Upper lobe of left lung (tissue), 6 donors: ENCODE results near the gene SCAI. TPM values are rescaled to one million over a fixed set of nuclear protein-coding genes. Genes with fewer than 3 reads are reported as not detected.

Experiments used
- ATAC-seq, 2 donors: fragments of 200-7000 bp; cut with Tn5 transposase; one replicate each; pipeline ENCODE4 v1.9.1; 2022; ENCODE audit warnings: mild to moderate bottlenecking in 2 of 2, moderate library complexity in 2 of 2; ENCODE audit not compliant: low FRiP score in 2 of 2
- DNase-seq, 2 donors: peaks; one replicate each; pipeline ENCODE4 v3.0.0-alpha.2; 2019 to 2020
- H3K27ac ChIP-seq, 4 donors: fragments of 200-600 bp; sonication (generic); one replicate each; pipeline ENCODE4 v1.5.1; 2016 to 2019
- H3K27me3 ChIP-seq, 4 donors: fragments of 200-600 bp; sonication (generic); one replicate each; pipeline ENCODE4 v1.5.1; 2017 to 2019
- H3K36me3 ChIP-seq, 4 donors: fragments of 200-600 bp; sonication (generic); one replicate each; pipeline ENCODE4 v1.5.1; 2016 to 2019
- H3K4me1 ChIP-seq, 4 donors: fragments of 200-600 bp; sonication (generic); one replicate each; pipeline ENCODE4 v1.5.1; 2018 to 2019
- H3K4me3 ChIP-seq, 4 donors: fragments of 200-600 bp; sonication (generic); one replicate each; pipeline ENCODE4 v1.5.1; 2017 to 2019; ENCODE audit warnings: mild to moderate bottlenecking in 2 of 4, moderate library complexity in 1 of 4
- H3K9me3 ChIP-seq, 4 donors: fragments of 200-600 bp; sonication (generic); one replicate each; pipeline ENCODE4 v1.5.1; 2018 to 2019
- CTCF ChIP-seq, 6 experiments: fragments of 450-650 bp in 4 of 6; fragments of 200-600 bp in 2 of 6; sonication (generic) in 2 of 6; IDR thresholded peaks; one replicate each; pipeline ENCODE4 v1.5.1; 2016 to 2019; ENCODE audit warnings: antibody characterized with exemption in 6 of 6
- EP300 ChIP-seq, 4 donors: sonication (generic); formaldehyde crosslinking; IDR thresholded peaks; one replicate each; pipeline ENCODE4 v1.5.1; 2017; ENCODE audit warnings: antibody characterized with exemption in 4 of 4, control low read depth in 2 of 4
- POLR2A ChIP-seq, 4 donors: fragments of 450-650 bp; IDR thresholded peaks; one replicate each; pipeline ENCODE4 v1.5.1; 2016 to 2017; ENCODE audit warnings: antibody characterized with exemption in 4 of 4, mild to moderate bottlenecking in 2 of 4
- POLR2AphosphoS5 ChIP-seq, 2 donors: sonication (generic); formaldehyde crosslinking; IDR thresholded peaks; one replicate each; pipeline ENCODE4 v1.5.1; 2017; ENCODE audit warnings: antibody characterized with exemption in 2 of 2
- WGBS, 2 donors: methylation state at CpG; one replicate each; pipeline ENCODE4 v1.1.5; 2017 to 2018; 5-methylcytosine and 5-hydroxymethylcytosine counted together
- total RNA-seq, 6 donors: library from RNA; depleted of rRNA in 4 of 6; stranded (reverse); fragments of >200 nt in 4 of 6; gene quantifications; one replicate each; pipeline versions ENCODE4 v1.1.0 to v1.2.1, GENCODE V29; 2016 to 2021
- donor health status: DM: no; HTN: no; CAD: no; lungs with moderate emphysema.
- donor health status: DM: no; HTN: yes; CAD: no; lungs with severe emphysema.

Gene SCAI
- total RNA-seq, 6 donors from 2014 or later: 12.9 to 77.5 (median 23.4) TPM

- Histone ChIP-seq H3K9me3 (no peaks in the 10 kb centered on the region), H3K27me3 (no peaks in the 10 kb centered on the region), H3K4me1 (no peaks in the 10 kb centered on the region), H3K4me3 (no peak overlapping the region), H3K36me3 (no peaks in the 10 kb centered on the region), H3K27ac (no peak overlapping the region)
- no peak for ATAC-seq
- 63 to 81% methylated on average over 3 of the region's 3 CpGs for WGBS, 2 donors
- DNase-seq: peak in 1 of 2 donors; percentile 63
- no peak for TF ChIP-seq CTCF (IDR thresholded peaks at IDR 0.05)
Measured at GRCh38 chr9:125099816-125100215, 43.5 kb downstream of the SCAI start.

GRCh38 chr9:125095821-125096443 lies 47.4 kb downstream of the SCAI start:
- Histone ChIP-seq H3K9me3 (no peaks in the 10 kb centered on the region), H3K27ac (no peak overlapping the region), H3K36me3 (no peaks in the 10 kb centered on the region), H3K27me3 (no peaks in the 10 kb centered on the region), H3K4me1 (no peaks in the 10 kb centered on the region), H3K4me3 (no peak overlapping the region)
- ATAC-seq: no peak
- no peak for TF ChIP-seq POLR2A (IDR thresholded peaks at IDR 0.05)
- TF ChIP-seq CTCF (IDR thresholded peaks at IDR 0.05): no peak
- TF ChIP-seq EP300 (IDR thresholded peaks at IDR 0.05): no peak
- TF ChIP-seq POLR2AphosphoS5 (IDR thresholded peaks at IDR 0.05): no peak
- 97 to 100% methylated on average over 2 of the region's 2 CpGs for WGBS, 2 donors
- no peak for DNase-seq

- TF ChIP-seq CTCF (IDR thresholded peaks at IDR 0.05): no peak
- no peak for TF ChIP-seq POLR2AphosphoS5 (IDR thresholded peaks at IDR 0.05)
- no peak for TF ChIP-seq EP300 (IDR thresholded peaks at IDR 0.05)
- TF ChIP-seq POLR2A (IDR thresholded peaks at IDR 0.05): no peak
- no peak for DNase-seq
- 88 to 93% methylated on average over 3 of the region's 3 CpGs for whole genome bisulfite sequencing, 2 donors
- Histone ChIP-seq H3K27me3 (no peaks in the 10 kb centered on the region), H3K4me3 (no peak overlapping the region), H3K27ac (no peak overlapping the region), H3K9me3 (no peaks in the 10 kb centered on the region), H3K36me3 (no peaks in the 10 kb centered on the region), H3K4me1 (no peaks in the 10 kb centered on the region)
- no peak for ATAC-seq
Measured at GRCh38 chr9:125091121-125091520, 52.2 kb downstream of the SCAI start.

- Histone ChIP-seq H3K27ac (no peak overlapping the region), H3K9me3 (no peaks in the 10 kb centered on the region), H3K36me3 (no peaks in the 10 kb centered on the region), H3K27me3 (no peaks in the 10 kb centered on the region), H3K4me3 (no peak overlapping the region), H3K4me1 (no peaks in the 10 kb centered on the region)
- DNase-seq (no peak), ATAC-seq (no peak)
- no peak for TF ChIP-seq CTCF (IDR thresholded peaks at IDR 0.05)
- TF ChIP-seq POLR2A (IDR thresholded peaks at IDR 0.05): no peak
- no peak for TF ChIP-seq EP300 (IDR thresholded peaks at IDR 0.05)
Measured at GRCh38 chr9:125089331-125089730, 54.0 kb downstream of the SCAI start.

- H3K36me3 ChIP-seq: no peaks in the 10 kb centered on the region
- 81 to 90% methylated on average over 5 of the region's 5 CpGs for WGBS, 2 donors
- DNase-seq (no peak), ATAC-seq (no peak)
- H3K27me3 ChIP-seq: no peaks in the 10 kb centered on the region
- no peaks in the 10 kb centered on the region for H3K4me1 ChIP-seq
- H3K27ac ChIP-seq: no peak overlapping the region
- TF ChIP-seq POLR2A (IDR thresholded peaks at IDR 0.05) (no peak), CTCF (IDR thresholded peaks at IDR 0.05) (no peak), POLR2AphosphoS5 (IDR thresholded peaks at IDR 0.05) (no peak), EP300 (IDR thresholded peaks at IDR 0.05) (no peak)
- H3K9me3 ChIP-seq: no peaks in the 10 kb centered on the region
- H3K4me3 ChIP-seq: no peak overlapping the region
Measured at GRCh38 chr9:125088752-125089151, 54.6 kb downstream of the SCAI start.
